ENCODE data around the gene C10orf95.

The C10orf95 gene

DNA sequence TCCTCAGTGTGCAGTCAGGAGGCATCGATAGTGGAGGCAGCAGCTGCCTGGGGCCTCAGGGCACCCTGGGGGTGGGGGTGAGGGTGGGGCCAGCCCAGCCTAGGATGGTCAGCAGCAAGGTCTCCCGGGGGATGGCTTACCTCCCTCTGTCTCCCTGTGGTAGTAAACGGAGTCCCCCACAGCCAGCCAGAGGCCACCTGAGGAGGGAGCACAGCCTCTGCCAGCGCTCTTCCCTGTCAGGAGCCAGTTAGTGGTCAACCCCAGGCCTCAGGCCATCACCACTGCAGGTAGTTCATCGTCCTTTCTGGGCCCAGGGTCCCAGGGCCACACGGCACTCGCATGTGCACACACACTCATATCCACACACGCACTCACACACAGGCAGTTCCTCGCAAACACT is 29.1 kb upstream of the C10orf95 start:
- no peaks in the 10 kb centered on the region for H3K79me2 ChIP-seq
- TF ChIP-seq, protein P1, sequence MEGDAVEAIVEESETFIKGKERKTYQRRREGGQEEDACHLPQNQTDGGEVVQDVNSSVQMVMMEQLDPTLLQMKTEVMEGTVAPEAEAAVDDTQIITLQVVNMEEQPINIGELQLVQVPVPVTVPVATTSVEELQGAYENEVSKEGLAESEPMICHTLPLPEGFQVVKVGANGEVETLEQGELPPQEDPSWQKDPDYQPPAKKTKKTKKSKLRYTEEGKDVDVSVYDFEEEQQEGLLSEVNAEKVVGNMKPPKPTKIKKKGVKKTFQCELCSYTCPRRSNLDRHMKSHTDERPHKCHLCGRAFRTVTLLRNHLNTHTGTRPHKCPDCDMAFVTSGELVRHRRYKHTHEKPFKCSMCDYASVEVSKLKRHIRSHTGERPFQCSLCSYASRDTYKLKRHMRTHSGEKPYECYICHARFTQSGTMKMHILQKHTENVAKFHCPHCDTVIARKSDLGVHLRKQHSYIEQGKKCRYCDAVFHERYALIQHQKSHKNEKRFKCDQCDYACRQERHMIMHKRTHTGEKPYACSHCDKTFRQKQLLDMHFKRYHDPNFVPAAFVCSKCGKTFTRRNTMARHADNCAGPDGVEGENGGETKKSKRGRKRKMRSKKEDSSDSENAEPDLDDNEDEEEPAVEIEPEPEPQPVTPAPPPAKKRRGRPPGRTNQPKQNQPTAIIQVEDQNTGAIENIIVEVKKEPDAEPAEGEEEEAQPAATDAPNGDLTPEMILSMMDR (IDR thresholded peaks at IDR 0.05): no peak
- no peaks in the 10 kb centered on the region for H3K27me3 ChIP-seq (ENCODE audit: control insufficient read depth, insufficient read depth, low read length)
- no peaks in the 10 kb centered on the region for H3K9me3 ChIP-seq (ENCODE audit: control insufficient read depth, low read length)
- H3K4me3 ChIP-seq (ENCODE audit: low read depth, low read length): no peak overlapping the region
- H3K9ac ChIP-seq: no peak overlapping the region
- no peak overlapping the region for H3K4me2 ChIP-seq (ENCODE audit: low read length)
- no peaks in the 10 kb centered on the region for H3K36me3 ChIP-seq (ENCODE audit: control insufficient read depth, insufficient read depth, low read length)
- H3K4me1 ChIP-seq: no peaks in the 10 kb centered on the region
- no peak overlapping the region for H3K27ac ChIP-seq
- no peak overlapping the region for H2AFZ ChIP-seq

DNA sequence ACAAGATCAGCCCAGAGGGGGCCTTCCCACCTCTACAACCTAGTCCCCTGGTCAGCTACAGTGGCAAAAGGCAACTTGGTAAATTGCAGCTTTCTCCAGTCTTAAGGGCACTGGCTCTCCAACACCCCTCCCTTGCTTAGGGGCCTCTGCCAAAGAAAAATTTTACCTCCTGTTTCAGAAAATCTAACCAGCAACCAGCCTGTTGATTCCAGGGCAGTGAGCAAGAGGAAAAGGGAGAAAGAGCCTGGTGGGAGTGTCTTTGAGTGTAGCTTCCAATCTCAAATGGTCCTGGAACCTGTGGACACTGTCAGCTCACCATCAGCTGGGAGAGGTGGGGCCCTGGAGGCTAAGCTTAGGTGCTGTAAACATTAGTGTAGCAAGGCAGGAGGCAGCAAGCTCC is 28.3 kb upstream of the C10orf95 start:
- Histone ChIP-seq H2AFZ (no peak overlapping the region), H3K9ac (no peak overlapping the region), H3K4me3 (ENCODE audit: low read depth, low read length) (no peak overlapping the region), H3K27ac (no peak overlapping the region), H3K4me1 (no peaks in the 10 kb centered on the region), H3K4me2 (ENCODE audit: low read length) (no peak overlapping the region), H3K27me3 (ENCODE audit: control insufficient read depth, insufficient read depth, low read length) (no peaks in the 10 kb centered on the region), H3K79me2 (no peaks in the 10 kb centered on the region), H3K9me3 (ENCODE audit: control insufficient read depth, low read length) (no peaks in the 10 kb centered on the region), H3K36me3 (ENCODE audit: control insufficient read depth, insufficient read depth, low read length) (no peaks in the 10 kb centered on the region)
- TF ChIP-seq, protein P1 (IDR thresholded peaks at IDR 0.05): no peak

DNA sequence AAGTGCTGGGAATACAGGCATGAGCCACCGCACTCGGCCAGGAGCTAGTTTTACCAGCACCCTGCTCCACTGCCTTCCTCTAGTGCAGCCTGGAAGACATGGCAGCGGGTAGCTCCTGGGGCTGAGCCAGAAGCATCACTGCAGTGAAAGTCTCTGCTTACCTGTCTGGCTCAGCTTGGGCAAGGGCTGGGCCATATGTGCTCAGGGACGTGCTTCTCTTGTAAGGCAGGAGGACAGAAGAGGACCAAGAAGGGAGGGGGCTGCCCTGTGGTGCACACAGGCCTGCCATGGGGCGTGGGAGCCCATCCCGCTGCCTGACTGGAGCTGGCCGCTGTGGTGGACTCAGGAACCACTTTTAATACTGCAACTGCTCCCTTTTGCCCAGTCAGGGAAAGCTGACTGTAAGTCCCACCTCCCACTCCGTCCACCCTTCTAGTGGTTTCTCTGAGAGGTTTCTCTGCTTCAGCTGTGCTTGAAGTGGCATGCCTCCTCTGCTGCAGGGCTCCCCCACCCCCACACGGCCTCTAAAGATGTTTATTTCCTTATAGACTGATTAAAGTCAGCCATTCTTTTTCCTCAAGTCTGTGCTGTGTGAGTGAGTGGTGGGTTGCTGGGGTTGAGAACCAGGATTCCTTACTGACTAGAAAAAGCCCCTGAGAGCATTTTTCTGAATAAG is 25.3 kb upstream of the C10orf95 start:
- Histone ChIP-seq H3K4me1 (no peaks in the 10 kb centered on the region), H3K4me3 (ENCODE audit: low read depth, low read length) (no peak overlapping the region), H2AFZ (no peak overlapping the region), H3K9me3 (ENCODE audit: control insufficient read depth, low read length) (no peaks in the 10 kb centered on the region), H3K27me3 (ENCODE audit: control insufficient read depth, insufficient read depth, low read length) (no peaks in the 10 kb centered on the region), H3K9ac (no peak overlapping the region), H3K27ac (no peak overlapping the region), H3K79me2 (no peaks in the 10 kb centered on the region), H3K4me2 (ENCODE audit: low read length) (no peak overlapping the region), H3K36me3 (ENCODE audit: control insufficient read depth, insufficient read depth, low read length) (no peaks in the 10 kb centered on the region)
- TF ChIP-seq, protein P1 (IDR thresholded peaks at IDR 0.05): no peak

DNA sequence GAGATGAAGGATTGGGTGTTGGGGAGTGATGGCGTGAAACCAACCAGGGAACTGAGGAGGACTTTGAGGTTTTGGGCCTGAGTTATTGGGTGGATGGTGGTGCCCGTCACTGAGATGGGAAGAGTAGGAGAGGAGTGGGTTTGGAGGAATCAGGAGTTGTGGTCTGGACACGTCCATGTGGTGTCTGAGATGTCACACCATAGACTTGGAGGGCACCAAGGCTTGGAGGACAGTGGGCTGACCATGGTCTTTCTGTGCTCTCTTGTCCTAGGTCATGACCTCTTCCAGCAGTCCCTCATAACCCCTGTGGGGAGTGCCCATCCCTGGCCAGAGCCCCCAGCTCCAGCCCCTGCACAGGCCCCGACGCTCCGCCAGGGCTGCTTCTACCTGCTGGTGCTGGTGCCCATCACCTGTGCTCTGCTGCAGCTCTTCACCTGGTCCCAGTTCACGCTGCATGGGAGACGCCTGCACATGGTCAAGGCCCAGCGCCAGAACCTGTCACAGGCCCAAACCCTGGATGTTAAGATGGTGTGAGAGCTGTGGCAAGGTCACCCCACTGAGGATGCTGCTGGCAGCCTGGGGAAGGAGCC is 24.2 kb upstream of the C10orf95 start:
- Histone ChIP-seq H3K79me2 (no peaks in the 10 kb centered on the region), H2AFZ (no peak overlapping the region), H3K4me2 (ENCODE audit: low read length) (no peak overlapping the region), H3K27ac (no peak overlapping the region), H3K4me1 (no peaks in the 10 kb centered on the region), H3K27me3 (ENCODE audit: control insufficient read depth, insufficient read depth, low read length) (no peaks in the 10 kb centered on the region), H3K36me3 (ENCODE audit: control insufficient read depth, insufficient read depth, low read length) (no peaks in the 10 kb centered on the region), H3K4me3 (ENCODE audit: low read depth, low read length) (no peak overlapping the region), H3K9ac (no peak overlapping the region), H3K9me3 (ENCODE audit: control insufficient read depth, low read length) (no peaks in the 10 kb centered on the region)
- TF ChIP-seq, protein P1 (IDR thresholded peaks at IDR 0.05): no peak
